SK-N-SH treated with all-trans-retinoic acid at 6 μM for 48 hours (cell line): Measurements from ENCODE around the gene NOS3.

Source experiments
- ATAC-seq: fragments of 200-7000 bp; cut with Tn5 transposase; 3 replicates; pipeline ENCODE4 v1.9.1; 2020; ENCODE audit warnings: mild to moderate bottlenecking, moderate library complexity
- ARNTL ChIP-seq: fragments of 450-650 bp; formaldehyde crosslinking; IDR thresholded peaks from 2 replicates; pipeline ENCODE4 v1.5.0; 2020; ENCODE audit warnings: low read depth, mild to moderate bottlenecking, moderate library complexity, borderline replicate concordance
- BACH2 ChIP-seq: fragments of 250-450 bp; sonication (Bioruptor Pico); IDR thresholded peaks from 2 replicates; pipeline ENCODE4 v1.9.0; 2021; ENCODE audit warnings: mild to moderate bottlenecking, borderline replicate concordance
- CREB5 ChIP-seq: fragments of 250-450 bp; sonication (Bioruptor Pico); IDR thresholded peaks from 2 replicates; pipeline ENCODE4 v1.5.1; 2020; ENCODE audit warnings: low read depth, mild to moderate bottlenecking, moderate library complexity
- CSDC2 ChIP-seq: fragments of 250-450 bp; sonication (Bioruptor Pico); IDR thresholded peaks from 2 replicates; pipeline ENCODE4 v1.5.0; 2020; ENCODE audit warnings: mild to moderate bottlenecking, moderate library complexity
- CSRNP3 ChIP-seq: fragments of 250-450 bp; sonication (Bioruptor Pico); IDR thresholded peaks from 2 replicates; pipeline ENCODE4 v1.5.1; 2021; ENCODE audit warnings: mild to moderate bottlenecking, moderate library complexity
- ESRRG ChIP-seq: fragments of 250-450 bp; sonication (Bioruptor Pico); IDR thresholded peaks from 2 replicates; pipeline ENCODE4 v1.6.1; 2021; ENCODE audit warnings: mild to moderate bottlenecking
- GLIS3 ChIP-seq: fragments of 250-450 bp; sonication (Bioruptor Pico); IDR thresholded peaks from 2 replicates; pipeline ENCODE4 v1.5.0; 2020; ENCODE audit warnings: mild to moderate bottlenecking, moderate library complexity
- ISL1 ChIP-seq: fragments of 250-450 bp; sonication (Bioruptor Pico); IDR thresholded peaks from 2 replicates; pipeline ENCODE4 v2.1.2; 2022; ENCODE audit warnings: mild to moderate bottlenecking, moderate library complexity
- OSR1 ChIP-seq: fragments of 250-450 bp; sonication (Bioruptor Pico); IDR thresholded peaks from 2 replicates; pipeline ENCODE4 v1.8.0; 2022; ENCODE audit warnings: moderate library complexity, mild to moderate bottlenecking, inconsistent platforms
- POU6F1 ChIP-seq: fragments of 250-450 bp; sonication (Bioruptor Pico); IDR thresholded peaks from 2 replicates; pipeline ENCODE4 v1.8.0; 2021; ENCODE audit warnings: low read depth, mild to moderate bottlenecking, moderate library complexity, borderline replicate concordance
- PPARA ChIP-seq: fragments of 250-450 bp; sonication (Bioruptor Pico); IDR thresholded peaks from 2 replicates; pipeline ENCODE4 v1.5.0; 2020; ENCODE audit warnings: mild to moderate bottlenecking, borderline replicate concordance
- RARB ChIP-seq: fragments of 250-450 bp; sonication (Bioruptor Pico); IDR thresholded peaks from 2 replicates; pipeline ENCODE4 v1.8.0; 2021; ENCODE audit warnings: mild to moderate bottlenecking, moderate library complexity
- SNAI2 ChIP-seq: fragments of 250-450 bp; sonication (Bioruptor Pico); IDR thresholded peaks from 2 replicates; pipeline ENCODE4 v1.5.0; 2020; ENCODE audit warnings: mild to moderate bottlenecking, moderate library complexity
- TCF4 ChIP-seq: fragments of 250-450 bp; sonication (Bioruptor Pico); IDR thresholded peaks from 2 replicates; pipeline ENCODE4 v1.8.0; 2021; ENCODE audit warnings: mild to moderate bottlenecking, moderate library complexity, borderline replicate concordance
- TOX ChIP-seq: fragments of 250-450 bp; sonication (Bioruptor Pico); IDR thresholded peaks from 2 replicates; pipeline ENCODE4 v1.8.0; 2021; ENCODE audit warnings: mild to moderate bottlenecking, moderate library complexity, borderline replicate concordance
- ZC3H10 ChIP-seq: fragments of 250-450 bp; sonication (Bioruptor Pico); IDR thresholded peaks from 2 replicates; pipeline ENCODE4 v1.5.1; 2021; ENCODE audit warnings: mild to moderate bottlenecking, moderate library complexity
- ZFP30 ChIP-seq: fragments of 450-650 bp; formaldehyde crosslinking; IDR thresholded peaks from 2 replicates; pipeline ENCODE4 v1.5.0; 2022; ENCODE audit warnings: mild to moderate bottlenecking, moderate library complexity
- ZNF70 ChIP-seq: fragments of 450-650 bp; formaldehyde crosslinking; IDR thresholded peaks from 2 replicates; pipeline ENCODE4 v1.5.0; 2020; ENCODE audit warnings: mild to moderate bottlenecking, moderate library complexity
- ZNF8 ChIP-seq: fragments of 450-650 bp; formaldehyde crosslinking; IDR thresholded peaks from 2 replicates; pipeline ENCODE4 v1.5.0; 2020; ENCODE audit warnings: mild to moderate bottlenecking, moderate library complexity
- TF ChIP-seq, protein P1 (sequence below): fragments of 250-450 bp; sonication (Bioruptor Pico); IDR thresholded peaks from 2 replicates; pipeline ENCODE4 v1.5.0; 2020; ENCODE audit warnings: mild to moderate bottlenecking, moderate library complexity
- TF ChIP-seq, protein P2 (sequence below): fragments of 250-450 bp; sonication (Bioruptor Pico); IDR thresholded peaks from 2 replicates; pipeline ENCODE4 v1.8.0; 2020; ENCODE audit warnings: mild to moderate bottlenecking, moderate library complexity, borderline replicate concordance

NOS3 gene

DNA sequence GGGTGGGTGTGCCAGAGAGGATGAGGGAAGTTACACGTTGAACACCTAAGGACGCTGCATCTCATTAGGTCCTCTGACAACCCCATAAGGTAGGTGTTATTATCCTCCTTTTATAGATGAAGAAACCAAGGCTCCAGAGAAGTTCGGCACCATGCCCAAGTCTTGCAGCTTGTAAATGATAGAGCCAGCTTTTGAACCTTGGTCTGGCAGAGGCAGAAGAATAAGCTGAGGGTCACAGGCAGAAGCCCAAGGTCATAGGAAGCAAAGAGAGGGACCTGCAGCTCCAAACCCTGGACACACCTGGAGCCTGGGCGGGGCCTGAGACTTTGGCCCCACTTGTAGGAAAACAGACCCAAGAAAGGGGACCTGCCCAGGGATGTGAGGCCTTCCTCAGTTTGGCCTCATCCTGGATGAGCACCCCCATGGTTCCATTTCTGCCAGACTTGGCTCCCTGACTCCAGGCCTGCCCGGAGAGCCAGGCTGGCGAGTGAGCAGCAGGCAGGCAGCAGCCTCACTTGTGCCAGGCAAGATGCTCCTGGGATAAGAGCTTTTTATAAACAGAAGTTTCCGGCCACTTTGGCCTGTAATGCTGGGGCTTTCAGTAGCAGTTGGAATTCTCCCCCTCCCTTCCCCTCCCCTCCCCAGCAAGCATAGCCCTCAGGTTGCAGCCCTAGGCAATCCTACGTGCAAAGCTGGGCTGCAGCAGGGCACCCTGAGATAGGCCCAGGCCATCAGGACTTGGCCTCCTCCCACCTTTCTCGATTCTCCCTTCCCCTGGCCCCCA, 15.1 kb upstream of the NOS3 start:
- peak; percentile 48; the same call in 1 of the 2 replicates for TF ChIP-seq ZNF70 (CRISPR knock-in tag)
- no peak for TF ChIP-seq ZC3H10 (CRISPR knock-in tag)
- TF ChIP-seq TCF4: 0 out of 2 replicates have a peak, but pooled peaks have one; percentile 38
- TF ChIP-seq, protein P1, sequence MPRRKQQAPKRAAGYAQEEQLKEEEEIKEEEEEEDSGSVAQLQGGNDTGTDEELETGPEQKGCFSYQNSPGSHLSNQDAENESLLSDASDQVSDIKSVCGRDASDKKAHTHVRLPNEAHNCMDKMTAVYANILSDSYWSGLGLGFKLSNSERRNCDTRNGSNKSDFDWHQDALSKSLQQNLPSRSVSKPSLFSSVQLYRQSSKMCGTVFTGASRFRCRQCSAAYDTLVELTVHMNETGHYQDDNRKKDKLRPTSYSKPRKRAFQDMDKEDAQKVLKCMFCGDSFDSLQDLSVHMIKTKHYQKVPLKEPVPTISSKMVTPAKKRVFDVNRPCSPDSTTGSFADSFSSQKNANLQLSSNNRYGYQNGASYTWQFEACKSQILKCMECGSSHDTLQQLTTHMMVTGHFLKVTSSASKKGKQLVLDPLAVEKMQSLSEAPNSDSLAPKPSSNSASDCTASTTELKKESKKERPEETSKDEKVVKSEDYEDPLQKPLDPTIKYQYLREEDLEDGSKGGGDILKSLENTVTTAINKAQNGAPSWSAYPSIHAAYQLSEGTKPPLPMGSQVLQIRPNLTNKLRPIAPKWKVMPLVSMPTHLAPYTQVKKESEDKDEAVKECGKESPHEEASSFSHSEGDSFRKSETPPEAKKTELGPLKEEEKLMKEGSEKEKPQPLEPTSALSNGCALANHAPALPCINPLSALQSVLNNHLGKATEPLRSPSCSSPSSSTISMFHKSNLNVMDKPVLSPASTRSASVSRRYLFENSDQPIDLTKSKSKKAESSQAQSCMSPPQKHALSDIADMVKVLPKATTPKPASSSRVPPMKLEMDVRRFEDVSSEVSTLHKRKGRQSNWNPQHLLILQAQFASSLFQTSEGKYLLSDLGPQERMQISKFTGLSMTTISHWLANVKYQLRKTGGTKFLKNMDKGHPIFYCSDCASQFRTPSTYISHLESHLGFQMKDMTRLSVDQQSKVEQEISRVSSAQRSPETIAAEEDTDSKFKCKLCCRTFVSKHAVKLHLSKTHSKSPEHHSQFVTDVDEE (CRISPR knock-in tag): 0 out of 2 replicates have a peak, but pooled peaks have one; percentile 45
- no peak for TF ChIP-seq CSDC2 (CRISPR knock-in tag)
- ATAC-seq: peak; percentile 3; the same call in 1 of the 3 replicates

DNA sequence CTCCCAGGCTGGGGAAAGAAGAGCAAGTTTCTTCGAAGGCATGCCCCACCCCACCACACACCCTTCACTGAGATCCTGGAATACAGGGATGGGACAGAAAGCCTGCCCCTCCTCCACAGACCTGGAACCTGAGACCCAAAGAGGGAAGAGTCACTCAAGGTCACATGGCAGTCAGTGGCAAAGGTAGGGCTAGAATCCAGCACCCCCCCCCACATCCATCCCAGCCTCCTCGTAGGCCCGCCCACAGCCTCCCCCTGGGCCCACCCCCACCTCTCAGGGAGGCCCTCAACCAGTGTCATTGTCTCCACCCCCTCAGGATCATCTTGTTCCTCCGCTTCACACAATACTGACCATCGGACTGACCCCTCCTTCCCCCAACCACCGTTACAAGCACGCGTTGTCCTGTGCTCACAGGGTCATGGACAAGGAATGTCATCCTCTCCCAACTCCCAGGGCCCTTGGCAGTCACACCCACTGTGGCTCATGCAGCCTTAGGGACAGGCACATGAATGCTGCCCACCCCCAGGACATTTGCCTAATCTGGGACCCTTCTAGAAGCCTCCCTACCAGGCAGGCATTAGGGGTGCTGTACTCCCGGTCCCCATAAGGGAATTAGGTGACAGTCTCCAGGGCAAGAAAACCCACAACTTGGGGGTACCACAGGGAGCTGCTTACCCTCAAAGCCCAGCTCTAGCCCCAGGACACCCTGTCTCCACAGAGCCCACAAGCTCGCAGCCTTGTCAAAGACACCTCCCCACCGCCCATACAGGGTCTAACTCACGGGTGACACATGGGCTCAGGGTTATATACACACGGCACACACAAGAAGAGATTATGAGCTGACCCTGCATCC, 14.1 kb upstream of the NOS3 start:
- no peak; the same call in 2 of the 3 replicates for ATAC-seq
- TF ChIP-seq ESRRG (CRISPR knock-in tag) (no peak), ZNF70 (CRISPR knock-in tag) (no peak), TOX (CRISPR knock-in tag) (no peak), ISL1 (CRISPR knock-in tag) (no peak), CSDC2 (CRISPR knock-in tag) (no peak), TCF4 (no peak), BACH2 (CRISPR knock-in tag) (no peak), CSRNP3 (no peak), OSR1 (CRISPR knock-in tag) (no peak), SNAI2 (CRISPR knock-in tag) (no peak), RARB (CRISPR knock-in tag) (no peak), CREB5 (CRISPR knock-in tag) (no peak), ARNTL (CRISPR knock-in tag) (no peak), GLIS3 (CRISPR knock-in tag) (no peak; the same call in 1 of the 2 replicates), POU6F1 (no peak), ZNF8 (CRISPR knock-in tag) (no peak), ZFP30 (CRISPR knock-in tag) (no peak), PPARA (CRISPR knock-in tag) (no peak)
- TF ChIP-seq, protein P2, sequence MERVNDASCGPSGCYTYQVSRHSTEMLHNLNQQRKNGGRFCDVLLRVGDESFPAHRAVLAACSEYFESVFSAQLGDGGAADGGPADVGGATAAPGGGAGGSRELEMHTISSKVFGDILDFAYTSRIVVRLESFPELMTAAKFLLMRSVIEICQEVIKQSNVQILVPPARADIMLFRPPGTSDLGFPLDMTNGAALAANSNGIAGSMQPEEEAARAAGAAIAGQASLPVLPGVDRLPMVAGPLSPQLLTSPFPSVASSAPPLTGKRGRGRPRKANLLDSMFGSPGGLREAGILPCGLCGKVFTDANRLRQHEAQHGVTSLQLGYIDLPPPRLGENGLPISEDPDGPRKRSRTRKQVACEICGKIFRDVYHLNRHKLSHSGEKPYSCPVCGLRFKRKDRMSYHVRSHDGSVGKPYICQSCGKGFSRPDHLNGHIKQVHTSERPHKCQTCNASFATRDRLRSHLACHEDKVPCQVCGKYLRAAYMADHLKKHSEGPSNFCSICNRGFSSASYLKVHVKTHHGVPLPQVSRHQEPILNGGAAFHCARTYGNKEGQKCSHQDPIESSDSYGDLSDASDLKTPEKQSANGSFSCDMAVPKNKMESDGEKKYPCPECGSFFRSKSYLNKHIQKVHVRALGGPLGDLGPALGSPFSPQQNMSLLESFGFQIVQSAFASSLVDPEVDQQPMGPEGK: no peak
- TF ChIP-seq, protein P1 (CRISPR knock-in tag): no peak
